A549 (cell line): ENCODE results near the gene MAST3. TPM values are rescaled to one million over a fixed set of nuclear protein-coding genes. Genes with fewer than 3 reads are reported as not detected.
A peak's percentile ranks its signal among the peaks of the same experiment; 100 is the strongest.

Experiments used
- ATAC-seq, 2 experiments: fragments of 200-7000 bp in 1 of 2; fragments of >200 bp in 1 of 2; cut with Nextera tagmentation in 1 of 2; cut with Tn5 transposase in 1 of 2; 3 replicates each; pipeline versions ENCODE4 v1.8.0 to v1.9.1; 2018 to 2020; ENCODE audit warnings: mild to moderate bottlenecking in 1 of 2, moderate library complexity in 1 of 2
- CTCF ChIA-PET: fragments of 300-600 bp; sonication (Branson Sonifier 250); formaldehyde crosslinking; extraction: SDS; loops from one replicate; lab custom pipeline; 2021; ENCODE audit warnings: antibody characterized with exemption, inconsistent platforms; lab: Yijun Ruan, JAX
- POLR2A ChIA-PET: fragments of 350-600 bp; formaldehyde crosslinking; extraction: SDS; loops from one replicate; lab custom pipeline; 2021; ENCODE audit warnings: antibody characterized with exemption, inconsistent platforms; lab: Yijun Ruan, JAX
- DNase-seq, 2 experiments: peaks; one replicate each; pipeline versions ENCODE4 v3.0.0 to v3.0.0-alpha.2; 2011 to 2016; ENCODE audit warnings: low read depth in 1 of 2, low spot score in 1 of 2
- FAIRE-seq: peaks from 2 replicates; lab custom pipeline; 2011; peaks lifted over from hg19 to GRCh38; lab: Jason Lieb, UNC
- H3K27ac ChIP-seq, 2 experiments: fragments of >200 bp; sonication (Bioruptor Twin); formaldehyde crosslinking; 3 replicates each; pipeline ENCODE4 v1.5.1; 2016 to 2017
- H3K4me1 ChIP-seq: fragments of >200 bp; sonication (Bioruptor Twin); formaldehyde crosslinking; 3 replicates; pipeline ENCODE4 v1.6.1; 2016
- H3K4me2 ChIP-seq: fragments of >200 bp; sonication (Bioruptor Twin); formaldehyde crosslinking; 3 replicates; pipeline ENCODE4 v1.6.1; 2016
- H3K4me3 ChIP-seq: fragments of >200 bp; sonication (Bioruptor Twin); formaldehyde crosslinking; 3 replicates; pipeline ENCODE4 v1.5.1; 2016
- H3K9me3 ChIP-seq: fragments of >200 bp; sonication (Bioruptor Twin); formaldehyde crosslinking; 3 replicates; pipeline ENCODE4 v1.6.1; 2016
- BHLHE40 ChIP-seq: IDR thresholded peaks from 2 replicates; pipeline ENCODE4 v1.6.1; 2012; ENCODE audit warnings: low read depth, low read length, inconsistent platforms
- CEBPB ChIP-seq, 2 experiments: fragments of >200 bp in 1 of 2; sonication (Bioruptor Twin) in 1 of 2; formaldehyde crosslinking in 1 of 2; IDR thresholded peaks; 2 replicates each; pipeline ENCODE4 v1.6.1; 2012 to 2016
- CHD2 ChIP-seq: fragments of 150-350 bp; IDR thresholded peaks from 2 replicates; pipeline ENCODE4 v1.6.1; 2014; ENCODE audit warnings: low read length; ENCODE audit not compliant: partially characterized antibody
- E2F6 ChIP-seq: IDR thresholded peaks from 2 replicates; pipeline ENCODE4 v1.6.1; 2012; ENCODE audit warnings: low read depth, borderline replicate concordance
- EHMT2 ChIP-seq: fragments of 200-600 bp; sonication (generic); IDR thresholded peaks from 2 replicates; pipeline ENCODE4 v1.6.1; 2016; ENCODE audit warnings: antibody characterized with exemption, low read depth, mild to moderate bottlenecking, moderate library complexity
- EP300 ChIP-seq, 2 experiments: fragments of >200 bp; sonication (Bioruptor Twin); formaldehyde crosslinking; IDR thresholded peaks; 2 replicates in 1 of 2; 3 replicates in 1 of 2; pipeline ENCODE4 v1.6.1; 2016 to 2017
- ESRRA ChIP-seq: fragments of 150-350 bp; IDR thresholded peaks from 2 replicates; pipeline ENCODE4 v1.6.1; 2014; ENCODE audit warnings: mild to moderate bottlenecking, low read length, borderline replicate concordance
- HDAC2 ChIP-seq: fragments of 200-600 bp; sonication (generic); IDR thresholded peaks from 2 replicates; pipeline ENCODE4 v1.6.1; 2016
- HOXB13 ChIP-seq: fragments of 250-450 bp; sonication (Bioruptor Pico); IDR thresholded peaks from 2 replicates; pipeline ENCODE4 v1.5.0; 2020; ENCODE audit warnings: low read depth, mild to moderate bottlenecking, moderate library complexity
- KDM1A ChIP-seq: fragments of 200-600 bp; sonication (generic); IDR thresholded peaks from 2 replicates; pipeline ENCODE4 v1.6.1; 2016; ENCODE audit warnings: low read depth, mild to moderate bottlenecking
- KDM5A ChIP-seq: fragments of 200-600 bp; sonication (generic); IDR thresholded peaks from 2 replicates; pipeline ENCODE4 v1.6.1; 2016; ENCODE audit warnings: antibody characterized with exemption, mild to moderate bottlenecking
- MAX ChIP-seq: IDR thresholded peaks from 2 replicates; pipeline ENCODE4 v1.6.1; 2012
- MAZ ChIP-seq: fragments of 150-350 bp; IDR thresholded peaks from 2 replicates; pipeline ENCODE4 v1.6.1; 2014; ENCODE audit warnings: antibody characterized with exemption, low read depth, low read length, borderline replicate concordance
- NFE2L2 ChIP-seq: fragments of 150-350 bp; conservative IDR thresholded peaks from 2 replicates; pipeline ENCODE4 v1.6.1; 2014; ENCODE audit warnings: low read length
- POLR2AphosphoS2 ChIP-seq: conservative IDR thresholded peaks from 2 replicates; pipeline ENCODE4 v1.6.1; 2012; ENCODE audit warnings: low read length, improper control_type of control experiment, inconsistent platforms
- RCOR1 ChIP-seq: fragments of 150-350 bp; IDR thresholded peaks from 2 replicates; pipeline ENCODE4 v1.6.1; 2014; ENCODE audit warnings: antibody characterized with exemption, low read length, low read depth
- USF2 ChIP-seq: fragments of 450-650 bp; IDR thresholded peaks from 2 replicates; pipeline ENCODE4 v1.6.1; 2014; ENCODE audit warnings: antibody characterized with exemption
- ZFP36 ChIP-seq: fragments of 450-650 bp; IDR thresholded peaks from 2 replicates; pipeline ENCODE4 v1.6.1; 2014; ENCODE audit warnings: borderline replicate concordance; ENCODE audit not compliant: partially characterized antibody
- ZNF302 ChIP-seq: fragments of 250-450 bp; sonication (Bioruptor Pico); IDR thresholded peaks from 2 replicates; pipeline ENCODE4 v1.9.0; 2021; ENCODE audit warnings: inconsistent platforms, mild to moderate bottlenecking, moderate library complexity
- WGBS: methylation state at CpG from one replicate; pipeline ENCODE4 v1.1.6; 2017; ENCODE audit errors: missing lambda C conversion rate; 5-methylcytosine and 5-hydroxymethylcytosine counted together
- polyA plus RNA-seq, 4 experiments: library from polyadenylated mRNA; depleted of rRNA in 3 of 4; stranded (reverse); fragments of >200 nt; fragmentation: RNase III in 1 of 4; extraction: RNeasy Plus Mini Kit Qiagen cat#74134 plus additional on column Dnase treatment in 1 of 4; gene quantifications; 2 replicates in 3 of 4; 3 replicates in 1 of 4; pipeline ENCODE4 v1.2.3, GENCODE V29; 2011 to 2017
- TF ChIP-seq, protein P1 (sequence below): fragments of >200 bp; sonication (Bioruptor Twin); formaldehyde crosslinking; IDR thresholded peaks from 3 replicates; pipeline ENCODE4 v1.5.1; 2016

MAST3 gene
- polyA plus RNA-seq, 2 of the 4 experiments (the other 2 are of a cell fraction): 1.3 to 2.5 TPM

- H3K4me2 ChIP-seq: no peak overlapping the region
- FAIRE-seq: no peak
- ATAC-seq: no peak
Measured at GRCh38 chr19:18159810-18160209, 62.2 kb downstream of the MAST3 start.

GRCh38 chr19:18160493-18160970, 63.0 kb downstream of the MAST3 start:
- WGBS: no CpG with 5 or more reads among the region's 13 CpGs
- peaks cover 22% of the 10 kb centered on the region for H3K4me1 ChIP-seq
- FAIRE-seq (no peak), ATAC-seq (peak; percentile 17 to 27; a peak in 3 of 6 replicates), DNase-seq (no peak)
- ChIA-PET POLR2A (interaction anchor here (0.8 kb wide), 1 partner anchor 8 kb away, joined by 3 read pairs; no protein-coding TSS in a partner anchor), CTCF (interaction anchor here (0.5 to 2.4 kb wide), 14 partner anchors 9 to 417 kb away, joined by 3 to 20 read pairs (median 4); no protein-coding TSS in a partner anchor)
- no peaks in the 10 kb centered on the region for H3K9me3 ChIP-seq
- TF ChIP-seq MAX (peak; percentile 15; the same call in 1 of the 2 replicates), BHLHE40 (no peak), ZFP36 (no peak), HOXB13 (CRISPR knock-in tag) (no peak)
- H3K27ac ChIP-seq: peak overlapping the region; percentile 91 to 96
- H3K4me2 ChIP-seq: peak overlapping the region; percentile 96
- peak overlapping the region; percentile 42 for H3K4me3 ChIP-seq

More at GRCh38 chr19:18159810-18160209, 62.2 kb downstream of the MAST3 start:
- WGBS: 95% methylated on average over 10 of the region's 10 CpGs
- no peak overlapping the region for H3K27ac ChIP-seq
- CTCF ChIA-PET: interaction anchor here (1.0 to 2.4 kb wide), 10 partner anchors 8 to 50 kb away, joined by 3 to 20 read pairs (median 4); no protein-coding TSS in a partner anchor
- no peak for DNase-seq
- H3K4me3 ChIP-seq: no peak overlapping the region
- H3K9me3 ChIP-seq: no peaks in the 10 kb centered on the region
- no peak for TF ChIP-seq EHMT2
- TF ChIP-seq MAZ: no peak
- no peak for TF ChIP-seq HOXB13 (CRISPR knock-in tag)
- TF ChIP-seq HDAC2: no peak
- TF ChIP-seq KDM5A: no peak
- no peak for TF ChIP-seq EP300 (IDR thresholded peaks at IDR 0.05)
- TF ChIP-seq ESRRA: no peak
- TF ChIP-seq, protein P1, sequence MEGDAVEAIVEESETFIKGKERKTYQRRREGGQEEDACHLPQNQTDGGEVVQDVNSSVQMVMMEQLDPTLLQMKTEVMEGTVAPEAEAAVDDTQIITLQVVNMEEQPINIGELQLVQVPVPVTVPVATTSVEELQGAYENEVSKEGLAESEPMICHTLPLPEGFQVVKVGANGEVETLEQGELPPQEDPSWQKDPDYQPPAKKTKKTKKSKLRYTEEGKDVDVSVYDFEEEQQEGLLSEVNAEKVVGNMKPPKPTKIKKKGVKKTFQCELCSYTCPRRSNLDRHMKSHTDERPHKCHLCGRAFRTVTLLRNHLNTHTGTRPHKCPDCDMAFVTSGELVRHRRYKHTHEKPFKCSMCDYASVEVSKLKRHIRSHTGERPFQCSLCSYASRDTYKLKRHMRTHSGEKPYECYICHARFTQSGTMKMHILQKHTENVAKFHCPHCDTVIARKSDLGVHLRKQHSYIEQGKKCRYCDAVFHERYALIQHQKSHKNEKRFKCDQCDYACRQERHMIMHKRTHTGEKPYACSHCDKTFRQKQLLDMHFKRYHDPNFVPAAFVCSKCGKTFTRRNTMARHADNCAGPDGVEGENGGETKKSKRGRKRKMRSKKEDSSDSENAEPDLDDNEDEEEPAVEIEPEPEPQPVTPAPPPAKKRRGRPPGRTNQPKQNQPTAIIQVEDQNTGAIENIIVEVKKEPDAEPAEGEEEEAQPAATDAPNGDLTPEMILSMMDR: no peak
- no peak for TF ChIP-seq ZNF302 (CRISPR knock-in tag)
- no peak for TF ChIP-seq RCOR1
- TF ChIP-seq CEBPB (IDR thresholded peaks at IDR 0.05): no peak
- TF ChIP-seq NFE2L2: no peak
- no peak for TF ChIP-seq USF2
- TF ChIP-seq CHD2: no peak
- no peak for TF ChIP-seq E2F6
- no peak for TF ChIP-seq KDM1A
- no peak for TF ChIP-seq POLR2AphosphoS2
- POLR2A ChIA-PET: no interaction called here
- peaks cover 22% of the 10 kb centered on the region for H3K4me1 ChIP-seq
